Breast epithelium (tissue), 4 donors: Measurements from ENCODE around the gene AOPEP. TPM values are rescaled to one million over a fixed set of nuclear protein-coding genes. Genes with fewer than 3 reads are reported as not detected.

Source experiments
- DNase-seq, 2 donors: peaks; one replicate each; pipeline ENCODE4 v3.0.0-alpha.2; 2019; ENCODE audit warnings: low spot score in 2 of 2
- H3K27ac ChIP-seq, 2 donors: fragments of 200-600 bp; sonication (generic) in 1 of 2; one replicate each; pipeline ENCODE4 v1.5.1; 2016 to 2019; ENCODE audit warnings: mild to moderate bottlenecking in 1 of 2
- H3K27me3 ChIP-seq, 2 donors: fragments of 200-600 bp; sonication (generic) in 1 of 2; one replicate each; pipeline versions ENCODE4 v1.5.1 to v1.6.0; 2017 to 2019; ENCODE audit warnings: control low read depth in 1 of 2, mild to moderate bottlenecking in 1 of 2
- H3K36me3 ChIP-seq: fragments of 200-600 bp; one replicate; pipeline ENCODE4 v1.5.1; 2019
- H3K4me1 ChIP-seq, 2 donors: fragments of 200-600 bp; sonication (generic); one replicate each; pipeline ENCODE4 v1.5.1; 2016 to 2019; ENCODE audit warnings: control low read depth in 1 of 2
- H3K4me3 ChIP-seq, 3 donors: fragments of 200-600 bp; sonication (generic); 1 replicate in 2 of 3; 2 replicates in 1 of 3; pipeline ENCODE4 v1.5.1; 2016 to 2019; ENCODE audit warnings: mild to moderate bottlenecking in 3 of 3, moderate library complexity in 2 of 3
- H3K9me3 ChIP-seq, 2 donors: fragments of 200-600 bp; sonication (generic) in 1 of 2; one replicate each; pipeline ENCODE4 v1.5.1; 2016 to 2019; ENCODE audit warnings: control low read depth in 1 of 2
- CTCF ChIP-seq, 3 donors: fragments of 450-650 bp; IDR thresholded peaks; one replicate each; pipeline ENCODE4 v1.5.1; 2016 to 2017; ENCODE audit warnings: antibody characterized with exemption in 3 of 3, mild to moderate bottlenecking in 3 of 3, moderate library complexity in 3 of 3
- POLR2A ChIP-seq: fragments of 450-650 bp; IDR thresholded peaks from one replicate; pipeline ENCODE4 v1.6.1; 2016; ENCODE audit warnings: antibody characterized with exemption, mild to moderate bottlenecking, moderate library complexity
- POLR2AphosphoS5 ChIP-seq, 3 donors: sonication (generic); formaldehyde crosslinking; IDR thresholded peaks; one replicate each; pipeline ENCODE4 v1.6.1; 2017; ENCODE audit warnings: antibody characterized with exemption in 3 of 3
- intact Hi-C: fragments of 100-400 bp; cut with DNase I; formaldehyde crosslinking; loops from one replicate; pipeline ENCODE4 v1.15.1; 2023; ENCODE audit warnings: low total_unique reads
- total RNA-seq, 3 donors: library from RNA; depleted of rRNA; stranded (reverse); fragments of >200 nt; gene quantifications; one replicate each; pipeline ENCODE4 v1.1.0, GENCODE V29; 2016

Gene AOPEP
- total RNA-seq, 3 donors from 2014 or later, result 15.5 to 94.1 (median 87.5) TPM

GRCh38 chr9:95084254-95084934 is 357.9 kb downstream of the AOPEP start:
- Histone ChIP-seq H3K9me3 (no peaks in the 10 kb centered on the region), H3K27me3 (no peaks in the 10 kb centered on the region), H3K4me1 (no peaks in the 10 kb centered on the region), H3K36me3 (no peaks in the 10 kb centered on the region), H3K4me3 (no peak overlapping the region), H3K27ac (no peak overlapping the region)
- no peak for DNase-seq
- TF ChIP-seq CTCF (IDR thresholded peaks at IDR 0.05), result no peak
- no peak for TF ChIP-seq POLR2AphosphoS5 (IDR thresholded peaks at IDR 0.05)
- TF ChIP-seq POLR2A, result no peak
- intact Hi-C loops, result no loop called here

DNA sequence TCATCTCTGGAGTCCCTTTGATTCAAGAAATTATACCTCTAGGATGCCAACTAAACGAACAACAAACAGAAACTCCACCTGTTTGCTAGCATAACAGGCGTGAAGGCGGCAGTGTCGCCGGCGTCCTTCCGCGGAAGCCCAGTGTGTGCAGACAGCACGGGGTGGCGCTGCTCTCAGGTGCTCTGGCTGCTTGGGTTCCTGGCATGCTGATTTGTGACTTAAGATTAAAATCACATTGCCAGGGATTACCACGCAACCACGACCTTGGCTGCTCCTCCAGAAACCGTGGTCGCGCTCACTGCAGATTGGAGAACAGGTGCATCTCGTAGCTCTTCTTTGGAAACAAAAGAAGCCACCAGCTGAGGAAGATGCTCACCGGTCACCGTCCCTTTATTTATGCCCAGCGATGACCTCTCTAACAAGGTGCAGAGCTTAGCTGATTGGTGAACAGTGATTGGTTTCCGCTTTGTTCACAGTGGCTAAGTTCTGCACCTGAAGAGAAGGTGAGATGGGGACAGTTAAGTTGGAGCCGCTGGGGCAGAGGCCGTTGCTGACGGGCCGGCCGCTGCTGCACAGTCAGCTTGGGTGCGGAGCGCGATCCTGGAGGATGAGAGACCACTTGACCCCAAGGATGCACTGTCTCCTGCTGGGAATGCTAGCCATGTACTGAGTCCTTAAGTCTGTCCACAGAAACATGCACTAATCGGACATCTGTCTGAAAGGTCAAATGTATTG is 358.7 kb downstream of the AOPEP start:
- Histone ChIP-seq H3K36me3 (no peaks in the 10 kb centered on the region), H3K4me3 (no peak overlapping the region), H3K9me3 (no peaks in the 10 kb centered on the region), H3K27me3 (no peaks in the 10 kb centered on the region), H3K27ac (no peak overlapping the region), H3K4me1 (no peaks in the 10 kb centered on the region)
- TF ChIP-seq POLR2AphosphoS5 (IDR thresholded peaks at IDR 0.05) (no peak), CTCF (IDR thresholded peaks at IDR 0.05) (no peak), POLR2A (no peak)
- intact Hi-C loops, result no loop called here
- no peak for DNase-seq

- H3K27ac ChIP-seq, result no peak overlapping the region
- H3K27me3 ChIP-seq, result no peaks in the 10 kb centered on the region
- peak in 1 of 2 donors; percentile 50 for DNase-seq
- H3K4me1 ChIP-seq, result peaks cover 0 to 3% of the 10 kb centered on the region in 2 donors
- TF ChIP-seq POLR2A (no peak), POLR2AphosphoS5 (IDR thresholded peaks at IDR 0.05) (no peak), CTCF (IDR thresholded peaks at IDR 0.05) (no peak)
- no peaks in the 10 kb centered on the region for H3K36me3 ChIP-seq
- H3K4me3 ChIP-seq, result no peak overlapping the region
- H3K9me3 ChIP-seq, result no peaks in the 10 kb centered on the region
- intact Hi-C loops, result no loop called here
Observed at GRCh38 chr9:95085861-95086563, 359.5 kb downstream of the AOPEP start.

DNA sequence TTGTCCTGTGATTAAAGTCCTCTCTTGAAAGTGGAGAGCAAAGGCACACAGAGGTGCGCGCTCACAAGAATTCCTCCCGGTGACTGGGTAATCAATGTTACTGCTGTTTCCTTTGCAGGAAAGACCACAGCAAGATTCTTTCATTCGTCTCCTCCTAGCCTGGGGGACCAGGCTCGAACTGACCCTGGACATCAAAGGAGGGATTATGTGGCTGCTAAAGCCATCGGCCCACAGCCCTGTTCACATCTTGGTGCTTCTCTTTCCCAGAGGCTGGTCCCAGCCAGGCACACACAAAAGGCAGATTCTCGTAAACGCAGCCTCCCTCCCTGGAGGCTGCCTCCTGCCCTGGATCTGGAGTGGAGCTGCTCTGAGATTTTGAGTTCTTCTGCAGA is 360.1 kb downstream of the AOPEP start:
- H3K27ac ChIP-seq, result no peak overlapping the region
- H3K9me3 ChIP-seq, result no peaks in the 10 kb centered on the region
- H3K27me3 ChIP-seq, result no peaks in the 10 kb centered on the region
- TF ChIP-seq POLR2AphosphoS5 (IDR thresholded peaks at IDR 0.05) (no peak), POLR2A (no peak), CTCF (IDR thresholded peaks at IDR 0.05) (no peak)
- peaks cover 0 to 3% of the 10 kb centered on the region in 2 donors for H3K4me1 ChIP-seq
- H3K36me3 ChIP-seq, result no peaks in the 10 kb centered on the region
- H3K4me3 ChIP-seq, result no peak overlapping the region
- DNase-seq, result no peak
- intact Hi-C loops, result no loop called here
